ENCODE results near the gene ACTBL2. TPM values are rescaled to one million over a fixed set of nuclear protein-coding genes. Genes with fewer than 3 reads are reported as not detected.

Gene ACTBL2
- total RNA-seq, 4 donors from 2014 or later, result 0.08 to 2.2 TPM; not detected in 2

DNA sequence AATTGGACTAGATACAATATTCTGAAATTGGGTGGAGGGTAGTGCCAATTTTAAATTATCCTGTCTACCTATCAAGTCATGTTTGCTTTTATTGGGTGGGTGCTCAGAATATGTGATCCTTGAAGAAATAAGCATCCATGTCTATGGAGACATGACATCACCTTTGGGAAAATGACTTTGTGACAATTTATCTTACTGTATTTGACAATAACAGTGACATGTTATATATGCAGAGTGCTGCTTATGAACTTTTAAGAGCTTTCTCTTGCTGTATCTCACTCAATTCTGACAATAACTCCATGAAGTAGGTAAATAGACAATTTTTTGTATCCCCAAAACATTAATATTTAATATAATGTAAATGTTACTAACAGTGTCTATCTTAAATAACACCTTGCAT is 15.1 kb upstream of the ACTBL2 start:
- DNase-seq (ENCODE audit: low spot score in 2 of 2), result no peak
- TF ChIP-seq POLR2A (IDR thresholded peaks at IDR 0.05), result no peak
- TF ChIP-seq, protein P1, sequence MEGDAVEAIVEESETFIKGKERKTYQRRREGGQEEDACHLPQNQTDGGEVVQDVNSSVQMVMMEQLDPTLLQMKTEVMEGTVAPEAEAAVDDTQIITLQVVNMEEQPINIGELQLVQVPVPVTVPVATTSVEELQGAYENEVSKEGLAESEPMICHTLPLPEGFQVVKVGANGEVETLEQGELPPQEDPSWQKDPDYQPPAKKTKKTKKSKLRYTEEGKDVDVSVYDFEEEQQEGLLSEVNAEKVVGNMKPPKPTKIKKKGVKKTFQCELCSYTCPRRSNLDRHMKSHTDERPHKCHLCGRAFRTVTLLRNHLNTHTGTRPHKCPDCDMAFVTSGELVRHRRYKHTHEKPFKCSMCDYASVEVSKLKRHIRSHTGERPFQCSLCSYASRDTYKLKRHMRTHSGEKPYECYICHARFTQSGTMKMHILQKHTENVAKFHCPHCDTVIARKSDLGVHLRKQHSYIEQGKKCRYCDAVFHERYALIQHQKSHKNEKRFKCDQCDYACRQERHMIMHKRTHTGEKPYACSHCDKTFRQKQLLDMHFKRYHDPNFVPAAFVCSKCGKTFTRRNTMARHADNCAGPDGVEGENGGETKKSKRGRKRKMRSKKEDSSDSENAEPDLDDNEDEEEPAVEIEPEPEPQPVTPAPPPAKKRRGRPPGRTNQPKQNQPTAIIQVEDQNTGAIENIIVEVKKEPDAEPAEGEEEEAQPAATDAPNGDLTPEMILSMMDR (IDR thresholded peaks at IDR 0.05), result no peak
- intact Hi-C loops (cut with DNase I; ENCODE audit: low total_unique reads), result no loop called here
- H3K4me3 ChIP-seq (ENCODE audit: low read depth, poor library complexity, severe bottlenecking), result no peak overlapping the region

DNA sequence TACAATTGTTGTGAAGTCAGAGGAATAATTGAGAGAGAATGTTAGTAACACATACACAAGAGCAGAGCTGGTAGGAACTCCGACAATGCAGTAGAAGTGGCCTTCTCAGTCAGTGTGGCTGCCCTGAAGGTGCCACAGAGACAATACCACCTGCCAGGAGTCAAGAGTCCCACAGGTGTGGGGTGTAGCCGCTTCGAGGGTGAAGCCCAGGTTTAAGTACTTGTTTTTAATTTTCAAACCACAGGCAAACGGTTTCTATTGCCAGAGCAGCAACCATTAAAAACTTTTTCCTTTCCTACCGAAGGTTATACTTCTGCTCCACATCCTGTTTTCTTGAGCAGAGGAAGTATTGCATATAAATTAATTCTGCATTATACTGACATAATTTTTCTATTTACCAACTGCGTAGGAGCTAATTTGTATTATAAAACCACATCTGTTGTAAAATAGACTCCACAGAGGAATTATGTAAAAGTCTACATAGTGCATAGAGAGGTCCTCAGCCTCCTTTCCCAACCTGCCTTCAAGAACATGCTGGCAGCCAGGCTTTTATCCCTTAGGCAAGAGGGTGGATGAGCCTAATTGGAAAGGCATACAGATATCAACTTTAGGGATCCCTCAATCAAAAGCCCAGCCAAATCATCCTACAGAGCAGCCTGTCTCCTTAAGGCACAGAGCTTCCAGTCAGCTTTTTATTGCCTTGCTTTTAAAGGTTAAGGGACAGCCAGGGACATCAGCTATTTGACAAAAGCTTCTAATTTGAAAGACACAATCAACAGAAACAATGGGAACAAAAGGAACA is 12.9 kb upstream of the ACTBL2 start:
- no peak for TF ChIP-seq POLR2A (IDR thresholded peaks at IDR 0.05)
- TF ChIP-seq, protein P1 (IDR thresholded peaks at IDR 0.05), result no peak
- 31 to 51% methylated on average over 6 of the region's 6 CpGs for WGBS, 2 donors
- no peak overlapping the region for H3K4me3 ChIP-seq (ENCODE audit: low read depth, poor library complexity, severe bottlenecking)
- intact Hi-C loops (cut with DNase I; ENCODE audit: low total_unique reads), result no loop called here
- DNase-seq (ENCODE audit: low spot score in 2 of 2), result no peak

DNA sequence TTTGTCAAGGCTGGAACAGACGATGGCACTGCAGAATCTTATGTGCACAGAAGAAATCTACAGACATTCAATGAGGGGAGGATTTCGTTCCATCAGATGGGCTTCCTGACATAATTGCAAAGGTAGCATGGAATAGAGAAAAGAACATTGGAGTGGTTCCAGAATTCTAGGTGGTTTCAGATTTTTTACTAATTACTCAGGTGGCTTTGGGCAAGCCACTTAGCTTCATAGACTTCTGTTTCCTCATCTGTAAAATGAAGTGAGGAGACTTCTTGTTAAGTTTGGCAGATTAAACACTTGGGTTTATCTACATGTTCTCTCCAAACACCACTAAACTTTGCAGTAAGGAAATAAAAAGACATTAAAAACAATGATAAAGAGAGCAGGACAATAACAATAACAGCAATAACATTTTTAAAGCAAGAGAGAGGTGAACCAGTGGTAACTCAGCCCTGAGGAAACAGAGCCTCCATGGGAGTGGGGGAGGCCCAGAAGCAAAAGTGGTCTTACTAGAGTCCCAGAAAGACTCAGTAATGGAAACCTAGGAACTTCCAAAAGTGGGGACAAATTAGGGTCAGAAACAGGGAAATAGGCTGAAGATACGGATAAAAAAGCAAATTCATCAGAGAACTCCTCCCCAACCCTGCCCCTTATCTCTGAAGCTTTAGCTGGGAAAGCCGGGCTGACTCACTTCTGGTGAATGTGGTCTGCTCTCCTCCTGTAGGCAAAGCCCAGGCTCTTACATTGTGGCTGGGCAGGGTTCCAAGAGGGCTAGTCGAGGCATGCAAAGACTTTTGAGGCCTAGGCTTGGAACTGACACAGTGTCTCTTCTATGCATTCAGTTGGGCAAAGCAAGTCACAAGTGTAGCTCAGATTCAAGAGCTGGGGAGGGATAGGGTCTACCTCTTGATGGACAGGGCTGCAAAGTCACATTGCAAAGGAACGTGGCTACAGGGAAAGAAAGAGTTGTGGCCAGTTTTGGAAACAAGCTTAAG is 11.8 kb upstream of the ACTBL2 start:
- TF ChIP-seq, protein P1 (IDR thresholded peaks at IDR 0.05), result no peak
- no peak for TF ChIP-seq POLR2A (IDR thresholded peaks at IDR 0.05)
- intact Hi-C loops (cut with DNase I; ENCODE audit: low total_unique reads), result no loop called here
- H3K4me3 ChIP-seq (ENCODE audit: low read depth, poor library complexity, severe bottlenecking), result no peak overlapping the region
- DNase-seq (ENCODE audit: low spot score in 2 of 2), result peak; percentile 79 to 91
- WGBS, 2 donors, result 41 to 52% methylated on average over 6 of the region's 6 CpGs

DNA sequence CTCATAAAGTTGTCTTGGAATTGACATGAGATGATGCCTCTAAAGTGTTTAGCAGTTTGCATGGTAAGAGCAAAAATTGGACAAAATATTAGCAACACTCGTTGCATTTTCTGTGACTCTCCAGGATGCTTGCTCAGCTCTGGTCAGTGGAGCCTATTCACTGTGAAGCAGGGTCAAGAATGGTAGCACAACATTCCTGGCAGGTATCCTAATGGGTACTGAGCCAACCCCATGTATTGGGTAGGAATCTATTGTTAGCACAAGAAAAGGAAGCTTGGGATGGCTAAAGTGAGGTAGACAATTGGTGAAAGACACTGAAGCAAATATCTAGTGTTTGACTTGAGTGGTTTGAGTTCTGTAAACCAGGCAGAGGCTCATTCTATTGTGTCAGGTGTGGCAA is 10.4 kb upstream of the ACTBL2 start:
- DNase-seq (ENCODE audit: low spot score in 2 of 2), result no peak
- TF ChIP-seq, protein P1 (IDR thresholded peaks at IDR 0.05), result no peak
- TF ChIP-seq POLR2A (IDR thresholded peaks at IDR 0.05), result no peak
- no peak overlapping the region for H3K4me3 ChIP-seq (ENCODE audit: low read depth, poor library complexity, severe bottlenecking)
- WGBS, 2 donors, result 66 to 83% methylated on average over 1 of the region's 1 CpG
- intact Hi-C loops (cut with DNase I; ENCODE audit: low total_unique reads), result no loop called here

DNA sequence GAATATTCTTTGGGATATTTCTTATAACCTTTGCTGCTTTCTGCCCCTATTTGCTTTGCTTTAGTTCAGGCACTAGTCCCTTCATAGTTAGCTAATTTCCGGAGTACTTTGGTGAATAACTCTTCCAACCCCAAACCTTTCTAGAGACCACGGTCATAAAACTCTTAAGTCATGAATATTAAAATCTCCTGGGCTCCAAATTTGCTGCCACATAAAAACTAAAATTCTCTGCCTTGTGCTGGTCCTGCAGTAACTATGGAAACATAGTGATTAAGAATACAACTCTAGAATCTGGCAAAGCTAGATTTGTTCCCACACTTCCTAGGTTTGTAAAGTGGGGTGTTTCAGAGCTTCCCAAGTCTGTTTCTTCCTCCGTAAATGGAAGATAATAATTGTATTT is 10.0 kb upstream of the ACTBL2 start:
- DNase-seq (ENCODE audit: low spot score in 2 of 2), result no peak
- H3K4me3 ChIP-seq (ENCODE audit: low read depth, poor library complexity, severe bottlenecking), result no peak overlapping the region
- TF ChIP-seq, protein P1 (IDR thresholded peaks at IDR 0.05), result no peak
- no peak for TF ChIP-seq POLR2A (IDR thresholded peaks at IDR 0.05)
- intact Hi-C loops (cut with DNase I; ENCODE audit: low total_unique reads), result no loop called here
- WGBS, 2 donors, result 90 to 94% methylated on average over 3 of the region's 3 CpGs
